Nephron (organoid): ENCODE data around the gene ERMARD.
"Not testable (repeated sequence)": the region's sequence is repeated elsewhere in the genome, so short reads cannot be mapped to it uniquely, and the experiment has no call there.

Experiments
- H3K27ac Mint-ChIP-seq, 3 experiments: 2 replicates each; pipeline ENCODE4 v1.8.0; 2020; ENCODE audit warnings: mixed read lengths in 3 of 3, mild to moderate bottlenecking in 2 of 3, moderate library complexity in 1 of 3
- H3K27me3 Mint-ChIP-seq: 2 replicates; pipeline ENCODE4 v1.8.0; 2021; ENCODE audit warnings: low read depth, mild to moderate bottlenecking, moderate library complexity, mixed read lengths
- H3K36me3 Mint-ChIP-seq: 2 replicates; pipeline ENCODE4 v1.8.0; 2020; ENCODE audit warnings: low read depth, mixed read lengths
- H3K4me1 Mint-ChIP-seq: 2 replicates; pipeline ENCODE4 v1.8.0; 2020; ENCODE audit warnings: mixed read lengths
- H3K4me3 Mint-ChIP-seq, 3 experiments: 2 replicates each; pipeline ENCODE4 v1.8.0; 2020; ENCODE audit warnings: mild to moderate bottlenecking in 3 of 3, mixed read lengths in 3 of 3, moderate library complexity in 2 of 3
- H3K9me3 Mint-ChIP-seq: 2 replicates; pipeline ENCODE4 v1.8.0; 2020; ENCODE audit warnings: mixed read lengths
- TF ChIP-seq, protein P1 (sequence below), 3 experiments: fragments of 200-600 bp; sonication (generic); IDR thresholded peaks; one replicate each; pipeline ENCODE4 v1.5.0; 2021; ENCODE audit warnings: antibody characterized with exemption in 3 of 3; ENCODE audit not compliant: unreplicated experiment in 3 of 3

ERMARD gene

DNA sequence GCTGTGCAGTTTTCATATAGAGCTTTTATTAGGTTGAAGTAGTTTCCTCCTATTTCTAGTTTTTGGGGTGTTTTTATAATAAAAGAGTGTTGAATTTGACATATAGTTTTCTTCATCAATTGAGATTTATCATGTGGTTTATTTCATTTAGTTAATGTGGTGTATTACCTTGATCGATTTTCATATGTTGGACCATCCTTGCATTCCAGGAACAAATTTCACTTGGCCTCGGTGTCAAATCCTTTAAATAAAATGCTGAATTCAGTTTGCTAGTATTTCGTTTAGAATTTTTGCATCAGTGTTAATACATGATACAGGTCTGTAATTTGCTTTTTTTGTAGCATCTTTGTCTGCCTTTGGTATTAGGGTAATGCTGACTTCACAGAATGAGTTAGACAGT, 6.0 kb upstream of the ERMARD start:
- no peak overlapping the region for H3K27ac Mint-ChIP-seq
- no peak overlapping the region for H3K4me3 Mint-ChIP-seq
- TF ChIP-seq, protein P1, sequence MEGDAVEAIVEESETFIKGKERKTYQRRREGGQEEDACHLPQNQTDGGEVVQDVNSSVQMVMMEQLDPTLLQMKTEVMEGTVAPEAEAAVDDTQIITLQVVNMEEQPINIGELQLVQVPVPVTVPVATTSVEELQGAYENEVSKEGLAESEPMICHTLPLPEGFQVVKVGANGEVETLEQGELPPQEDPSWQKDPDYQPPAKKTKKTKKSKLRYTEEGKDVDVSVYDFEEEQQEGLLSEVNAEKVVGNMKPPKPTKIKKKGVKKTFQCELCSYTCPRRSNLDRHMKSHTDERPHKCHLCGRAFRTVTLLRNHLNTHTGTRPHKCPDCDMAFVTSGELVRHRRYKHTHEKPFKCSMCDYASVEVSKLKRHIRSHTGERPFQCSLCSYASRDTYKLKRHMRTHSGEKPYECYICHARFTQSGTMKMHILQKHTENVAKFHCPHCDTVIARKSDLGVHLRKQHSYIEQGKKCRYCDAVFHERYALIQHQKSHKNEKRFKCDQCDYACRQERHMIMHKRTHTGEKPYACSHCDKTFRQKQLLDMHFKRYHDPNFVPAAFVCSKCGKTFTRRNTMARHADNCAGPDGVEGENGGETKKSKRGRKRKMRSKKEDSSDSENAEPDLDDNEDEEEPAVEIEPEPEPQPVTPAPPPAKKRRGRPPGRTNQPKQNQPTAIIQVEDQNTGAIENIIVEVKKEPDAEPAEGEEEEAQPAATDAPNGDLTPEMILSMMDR (IDR thresholded peaks at IDR 0.05; ENCODE audit: unreplicated experiment in 3 of 3) = no peak
- peaks cover 23% of the 10 kb centered on the region for H3K9me3 Mint-ChIP-seq
- peaks cover 7% of the 10 kb centered on the region for H3K4me1 Mint-ChIP-seq
- no peaks in the 10 kb centered on the region for H3K27me3 Mint-ChIP-seq
- peaks cover 15% of the 10 kb centered on the region for H3K36me3 Mint-ChIP-seq

DNA sequence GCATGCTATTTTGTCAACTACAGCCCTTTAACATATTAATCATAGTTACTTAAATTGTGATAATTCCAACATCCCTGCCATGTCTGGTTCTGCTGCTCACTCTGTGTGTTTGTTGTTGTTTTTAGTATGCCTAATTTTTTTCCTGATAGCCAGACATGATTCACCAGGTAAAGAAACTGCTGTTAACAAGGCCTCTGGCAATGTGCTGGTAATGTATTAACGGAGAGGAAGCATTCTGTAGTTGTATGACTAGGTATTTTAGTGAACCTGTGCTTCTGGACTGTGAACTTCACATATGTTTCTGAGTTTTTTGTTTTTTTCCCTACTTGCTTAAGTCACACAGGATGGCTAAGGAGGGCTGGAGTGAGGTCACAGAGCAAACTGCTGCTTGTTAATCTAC, 4.9 kb upstream of the ERMARD start:
- no peaks in the 10 kb centered on the region for H3K27me3 Mint-ChIP-seq
- peaks cover 15% of the 10 kb centered on the region for H3K36me3 Mint-ChIP-seq
- H3K9me3 Mint-ChIP-seq = peaks cover 23% of the 10 kb centered on the region
- H3K27ac Mint-ChIP-seq = no peak overlapping the region
- peaks cover 17% of the 10 kb centered on the region for H3K4me1 Mint-ChIP-seq
- TF ChIP-seq, protein P1 (IDR thresholded peaks at IDR 0.05; ENCODE audit: unreplicated experiment in 3 of 3) = no peak
- no peak overlapping the region for H3K4me3 Mint-ChIP-seq

DNA sequence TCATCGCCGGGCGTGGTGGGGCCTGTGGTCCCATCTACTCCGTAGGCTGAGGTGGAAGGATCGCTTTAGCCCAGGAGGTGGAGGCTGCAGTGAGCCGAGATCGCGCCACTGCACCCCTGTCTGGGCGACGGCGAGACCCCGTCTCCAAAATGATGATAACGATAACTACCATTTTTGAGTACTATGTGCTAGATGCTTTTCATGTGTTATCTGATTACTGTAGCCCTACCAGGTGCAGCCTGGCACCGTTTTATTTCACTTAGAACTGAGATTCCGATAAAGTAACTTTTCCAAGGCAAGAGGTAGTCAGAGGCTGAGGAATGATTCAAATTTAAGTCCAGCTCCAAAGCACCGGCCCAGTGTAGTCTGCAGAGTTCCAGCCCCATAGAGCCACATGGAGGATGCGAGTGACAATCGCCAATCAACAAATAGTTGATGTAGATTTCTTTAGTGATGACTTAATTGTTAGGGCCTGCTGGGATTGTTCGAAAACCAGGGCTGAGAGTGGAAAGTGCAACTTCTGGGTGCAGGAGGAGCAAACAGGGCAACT, 727 bp downstream of the ERMARD start:
- H3K27ac Mint-ChIP-seq = peak overlapping the region; percentile 91 to 99 (median 98)
- peak overlapping the region; percentile 92 to 98 (median 98) for H3K4me3 Mint-ChIP-seq
- TF ChIP-seq, protein P1 (IDR thresholded peaks at IDR 0.05; ENCODE audit: unreplicated experiment in 3 of 3) = no peak
- peaks cover 32% of the 10 kb centered on the region for H3K4me1 Mint-ChIP-seq
- peaks cover 18% of the 10 kb centered on the region for H3K36me3 Mint-ChIP-seq
- H3K9me3 Mint-ChIP-seq = peaks cover 8% of the 10 kb centered on the region
- H3K27me3 Mint-ChIP-seq = no peaks in the 10 kb centered on the region

DNA sequence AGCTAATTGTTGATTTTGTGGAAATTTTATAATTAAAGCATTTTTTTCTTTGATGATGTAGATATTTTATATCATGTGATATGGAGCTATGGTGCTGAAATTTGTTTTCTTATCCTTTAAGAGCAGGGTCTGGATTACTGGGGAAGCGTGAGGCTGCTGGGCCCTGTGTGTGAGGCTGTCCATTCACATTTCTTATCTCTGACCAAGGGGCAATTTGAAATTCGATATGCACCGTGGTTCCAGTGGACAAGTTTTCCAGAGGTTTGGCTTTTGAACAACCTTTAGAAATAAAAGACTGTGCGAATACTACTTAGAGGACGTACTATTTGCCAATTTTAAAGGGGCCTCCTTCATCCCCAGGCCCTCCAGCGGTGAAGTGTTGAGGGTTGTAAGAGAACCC, 3.7 kb downstream of the ERMARD start:
- no peak overlapping the region for H3K4me3 Mint-ChIP-seq
- peaks cover 27% of the 10 kb centered on the region for H3K4me1 Mint-ChIP-seq
- peaks cover 29% of the 10 kb centered on the region for H3K36me3 Mint-ChIP-seq
- no peak overlapping the region for H3K27ac Mint-ChIP-seq
- TF ChIP-seq, protein P1 (IDR thresholded peaks at IDR 0.05; ENCODE audit: unreplicated experiment in 3 of 3) = no peak
- H3K9me3 Mint-ChIP-seq = no peaks in the 10 kb centered on the region
- H3K27me3 Mint-ChIP-seq = no peaks in the 10 kb centered on the region

DNA sequence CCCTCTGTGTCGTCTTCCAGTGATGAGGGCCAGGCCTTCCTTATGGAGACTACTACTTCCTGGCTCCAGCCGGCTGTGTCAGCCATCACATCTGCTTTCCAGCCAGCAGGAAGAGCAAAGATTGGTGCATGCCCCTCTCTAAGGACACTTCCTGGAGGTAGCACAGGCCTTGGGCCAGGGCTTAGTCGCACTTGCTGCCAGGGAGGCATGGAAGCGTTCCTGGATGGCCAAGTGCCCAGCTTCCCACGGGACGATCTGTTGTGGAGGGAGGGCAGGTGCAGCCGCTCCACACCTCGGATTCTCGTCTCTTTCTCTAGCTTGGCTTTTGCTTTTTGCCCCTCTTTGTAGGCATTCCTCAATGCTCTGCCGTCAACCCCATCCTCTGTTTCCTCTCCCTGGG, 11.9 kb downstream of the ERMARD start:
- Mint-ChIP-seq H3K9me3 (no peaks in the 10 kb centered on the region), H3K4me1 (peaks cover 18% of the 10 kb centered on the region), H3K27ac (peak overlapping the region in 1 of 3 experiments; percentile 62), H3K27me3 (no peaks in the 10 kb centered on the region), H3K4me3 (no peak overlapping the region), H3K36me3 (peaks cover 68% of the 10 kb centered on the region)
- TF ChIP-seq, protein P1 (IDR thresholded peaks at IDR 0.05; ENCODE audit: unreplicated experiment in 3 of 3) = no peak

DNA sequence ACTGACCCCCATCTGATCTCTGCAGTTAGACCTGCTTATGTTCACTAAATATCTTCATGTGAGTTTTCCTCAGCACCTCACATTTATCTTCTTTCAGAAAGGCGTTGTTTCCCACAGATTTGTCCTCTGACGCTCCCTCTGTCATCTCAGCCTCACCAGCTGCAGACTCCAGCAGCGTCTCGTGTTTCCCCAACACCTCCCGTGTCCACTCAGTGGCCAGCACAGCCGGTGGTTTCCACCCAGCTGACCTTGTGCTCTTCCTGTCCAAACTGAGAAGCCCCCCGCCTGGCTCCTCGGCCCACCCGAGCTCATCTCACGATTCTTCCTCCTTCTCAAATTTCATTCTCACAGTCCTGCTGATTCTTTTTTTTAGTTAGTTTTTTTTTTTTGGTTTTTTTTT, 12.5 kb downstream of the ERMARD start:
- peak overlapping the region in 2 of 3 experiments; percentile 46 to 62 for H3K27ac Mint-ChIP-seq
- peaks cover 63% of the 10 kb centered on the region for H3K36me3 Mint-ChIP-seq
- no peaks in the 10 kb centered on the region for H3K9me3 Mint-ChIP-seq
- peaks cover 18% of the 10 kb centered on the region for H3K4me1 Mint-ChIP-seq
- TF ChIP-seq, protein P1 (IDR thresholded peaks at IDR 0.05; ENCODE audit: unreplicated experiment in 3 of 3) = no peak
- H3K4me3 Mint-ChIP-seq = no peak overlapping the region
- no peaks in the 10 kb centered on the region for H3K27me3 Mint-ChIP-seq

DNA sequence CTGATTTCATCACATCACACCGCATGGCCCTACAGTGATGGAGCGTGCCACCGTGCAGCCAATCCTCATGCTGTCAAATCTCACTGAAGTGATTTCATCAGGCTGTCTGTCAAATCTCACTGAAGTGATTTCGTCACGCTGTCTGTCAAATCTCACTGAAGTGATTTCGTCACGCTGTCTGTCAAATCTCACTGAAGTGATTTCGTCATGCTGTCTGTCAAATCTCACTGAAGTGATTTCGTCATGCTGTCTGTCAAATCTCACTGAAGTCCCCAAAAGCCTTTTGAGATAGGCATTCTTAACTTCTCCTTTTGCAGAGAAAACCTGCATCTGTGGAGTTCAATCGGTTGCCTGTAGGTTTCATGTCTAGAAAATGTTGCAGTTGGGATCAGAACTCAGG, 14.4 kb downstream of the ERMARD start:
- H3K27ac Mint-ChIP-seq, H3K9me3 Mint-ChIP-seq, H3K4me3 Mint-ChIP-seq, H3K27me3 Mint-ChIP-seq: not testable (repeated sequence)
- Mint-ChIP-seq H3K36me3 (peaks cover 51% of the 10 kb centered on the region), H3K4me1 (peaks cover 18% of the 10 kb centered on the region)
